GM23248 (cell line): ENCODE results near the gene PACSIN1. TPM values are rescaled to one million over a fixed set of nuclear protein-coding genes. Genes with fewer than 3 reads are reported as not detected.

Experiments
- DNase-seq: peaks from one replicate; pipeline ENCODE4 v3.0.0-alpha.2; 2015
- H2AFZ ChIP-seq: fragments of 200-600 bp; sonication (generic); 2 replicates; pipeline ENCODE4 v1.6.1; 2016; ENCODE audit warnings: antibody characterized with exemption
- H3F3A ChIP-seq: fragments of 200-600 bp; sonication (generic); 2 replicates; pipeline ENCODE4 v1.6.1; 2016; ENCODE audit warnings: mild to moderate bottlenecking, antibody characterized with exemption, mixed run types; ENCODE audit not compliant: insufficient read depth
- H3K27ac ChIP-seq: fragments of 200-600 bp; sonication (generic); 2 replicates; pipeline ENCODE4 v1.5.1; 2016; ENCODE audit warnings: mild to moderate bottlenecking
- H3K27me3 ChIP-seq: fragments of 200-600 bp; sonication (generic); replicated peaks from 2 replicates; pipeline ENCODE4 v1.6.1; 2016; ENCODE audit warnings: mild to moderate bottlenecking; ENCODE audit not compliant: insufficient read depth
- H3K36me3 ChIP-seq: fragments of 200-600 bp; sonication (generic); 2 replicates; pipeline ENCODE4 v1.6.1; 2016; ENCODE audit warnings: low read depth, mild to moderate bottlenecking
- H3K4me1 ChIP-seq: fragments of 200-600 bp; sonication (generic); 2 replicates; pipeline ENCODE4 v1.6.1; 2016; ENCODE audit warnings: mild to moderate bottlenecking; ENCODE audit not compliant: insufficient read depth
- H3K4me2 ChIP-seq: fragments of 200-600 bp; sonication (generic); one replicate; pipeline ENCODE4 v1.6.1; 2016; ENCODE audit warnings: mild to moderate bottlenecking; ENCODE audit not compliant: unreplicated experiment
- H3K4me3 ChIP-seq: fragments of 200-600 bp; sonication (generic); 2 replicates; pipeline ENCODE4 v1.5.1; 2016; ENCODE audit warnings: mild to moderate bottlenecking
- H3K79me2 ChIP-seq: fragments of 200-600 bp; sonication (generic); 2 replicates; pipeline ENCODE4 v1.6.1; 2016; ENCODE audit warnings: mild to moderate bottlenecking; ENCODE audit not compliant: insufficient read depth
- H3K9ac ChIP-seq: fragments of 200-600 bp; sonication (generic); 2 replicates; pipeline ENCODE4 v1.6.1; 2016; ENCODE audit warnings: mild to moderate bottlenecking
- H3K9me2 ChIP-seq: fragments of 200-600 bp; sonication (generic); 2 replicates; pipeline ENCODE4 v1.6.1; 2016; ENCODE audit warnings: mixed run types, mild to moderate bottlenecking, moderate library complexity; ENCODE audit not compliant: insufficient read depth
- H3K9me3 ChIP-seq: fragments of 200-600 bp; sonication (generic); one replicate; pipeline ENCODE4 v1.6.1; 2017; ENCODE audit warnings: low read depth
- H4K20me1 ChIP-seq: fragments of 200-600 bp; sonication (generic); 2 replicates; pipeline ENCODE4 v1.6.0; 2016; ENCODE audit not compliant: insufficient read depth
- EZH2 ChIP-seq: fragments of 200-600 bp; sonication (generic); IDR thresholded peaks from 2 replicates; pipeline ENCODE4 v1.6.1; 2018; ENCODE audit warnings: antibody characterized with exemption, mild to moderate bottlenecking; ENCODE audit not compliant: insufficient read depth, poor library complexity, severe bottlenecking
- EZH2phosphoT487 ChIP-seq: fragments of 200-600 bp; sonication (generic); IDR thresholded peaks from 2 replicates; pipeline ENCODE4 v1.6.1; 2018; ENCODE audit warnings: antibody characterized with exemption, moderate library complexity, mild to moderate bottlenecking, low read depth; ENCODE audit not compliant: insufficient read depth
- WGBS, 2 experiments: methylation state at CpG; one replicate each; pipeline ENCODE4 v1.1.6; 2015 to 2017; ENCODE audit warnings: low lambda C conversion rate in 2 of 2, low coverage in 1 of 2; ENCODE audit errors: missing lambda C conversion rate in 2 of 2; 5-methylcytosine and 5-hydroxymethylcytosine counted together
- in situ Hi-C: fragments of 300-500 bp; cut with MboI; formaldehyde crosslinking; loops from 2 replicates; pipeline ENCODE4 v1.15.0; 2020
- polyA plus RNA-seq: library from polyadenylated mRNA; unstranded; fragments of >200 nt; fragmentation: Nextera tagmentation; extraction: Ambion mirVana; gene quantifications from 2 replicates; pipeline ENCODE4 v1.2.1, GENCODE V29; 2016
- total RNA-seq: library from RNA; depleted of rRNA; stranded (reverse); fragments of >200 nt; shearing (Covaris generic); gene quantifications from 2 replicates; pipeline ENCODE4 v1.2.3, GENCODE V29; 2014

PACSIN1 gene
- total and polyA plus RNA-seq, 2 experiments from 2014 or later = not detected

- H3F3A ChIP-seq = no peaks in the 10 kb centered on the region
- no peaks in the 10 kb centered on the region for H3K4me1 ChIP-seq
- no peaks in the 10 kb centered on the region for H3K9me3 ChIP-seq
- 59 to 71% methylated on average over 5 of the region's 5 CpGs for WGBS, 2 experiments
- H3K4me3 ChIP-seq = no peak overlapping the region
- no peaks in the 10 kb centered on the region for H3K9me2 ChIP-seq
- no peaks in the 10 kb centered on the region for H3K36me3 ChIP-seq
- no peaks in the 10 kb centered on the region for H3K79me2 ChIP-seq
- no peak overlapping the region for H3K27ac ChIP-seq
- no peak overlapping the region for H3K4me2 ChIP-seq
- H2AFZ ChIP-seq = no peak overlapping the region
- peaks cover 3% of the 10 kb centered on the region; the same call in 1 of the 2 replicates for H3K27me3 ChIP-seq
- DNase-seq = no peak
- TF ChIP-seq EZH2phosphoT487 (no peak), EZH2 (no peak)
- no peaks in the 10 kb centered on the region for H4K20me1 ChIP-seq
- in situ Hi-C loops = no loop called here
- H3K9ac ChIP-seq = no peak overlapping the region
These were observed 40.8 kb downstream of the PACSIN1 start for GRCh38 chr6:34506718-34507117.

- no peaks in the 10 kb centered on the region for H4K20me1 ChIP-seq
- H3K79me2 ChIP-seq = no peaks in the 10 kb centered on the region
- no peak overlapping the region for H3K27ac ChIP-seq
- H3F3A ChIP-seq = no peaks in the 10 kb centered on the region
- peaks cover 3% of the 10 kb centered on the region; the same call in 1 of the 2 replicates for H3K27me3 ChIP-seq
- H2AFZ ChIP-seq = no peak overlapping the region
- H3K4me2 ChIP-seq = no peak overlapping the region
- peak; percentile 22 for DNase-seq
- no peaks in the 10 kb centered on the region for H3K4me1 ChIP-seq
- no peaks in the 10 kb centered on the region for H3K9me3 ChIP-seq
- no peaks in the 10 kb centered on the region for H3K36me3 ChIP-seq
- in situ Hi-C loops = no loop called here
- WGBS, 2 experiments = 77 to 78% methylated on average over 3 of the region's 3 CpGs
- no peaks in the 10 kb centered on the region for H3K9me2 ChIP-seq
- no peak overlapping the region for H3K4me3 ChIP-seq
- no peak for TF ChIP-seq EZH2
- no peak for TF ChIP-seq EZH2phosphoT487
- H3K9ac ChIP-seq = no peak overlapping the region
These were observed 42.5 kb downstream of the PACSIN1 start for GRCh38 chr6:34508425-34508824.

DNA sequence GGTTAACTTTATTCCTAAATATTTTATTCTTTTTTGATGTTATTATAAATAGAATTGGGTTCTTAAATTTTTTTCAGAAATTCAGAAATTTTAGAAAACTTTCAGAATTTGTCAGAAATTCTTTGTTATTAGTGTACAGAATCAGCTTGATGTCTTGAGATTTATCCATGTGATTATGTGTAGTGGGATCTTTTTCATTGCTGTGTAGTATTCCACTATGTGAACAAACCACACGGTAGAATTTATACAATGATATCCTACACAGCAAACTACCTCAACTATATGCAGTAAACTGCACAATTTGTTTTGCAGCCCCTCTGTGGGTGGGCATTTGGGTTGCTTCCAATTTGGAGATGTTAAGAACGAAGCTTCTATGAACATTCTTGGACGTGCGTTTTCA lies 43.9 kb downstream of the PACSIN1 start:
- in situ Hi-C loops = no loop called here
- H4K20me1 ChIP-seq = no peaks in the 10 kb centered on the region
- H3K27me3 ChIP-seq = peaks cover 3% of the 10 kb centered on the region; the same call in 1 of the 2 replicates
- H3K4me1 ChIP-seq = no peaks in the 10 kb centered on the region
- 96 to 99% methylated on average over 4 of the region's 4 CpGs for WGBS, 2 experiments
- H3K27ac ChIP-seq = no peak overlapping the region
- no peak overlapping the region for H3K4me2 ChIP-seq
- H3K9me3 ChIP-seq = no peaks in the 10 kb centered on the region
- H3K9me2 ChIP-seq = no peaks in the 10 kb centered on the region
- H3K4me3 ChIP-seq = no peak overlapping the region
- H2AFZ ChIP-seq = no peak overlapping the region
- no peaks in the 10 kb centered on the region for H3F3A ChIP-seq
- no peak for DNase-seq
- no peak overlapping the region for H3K9ac ChIP-seq
- no peaks in the 10 kb centered on the region for H3K79me2 ChIP-seq
- TF ChIP-seq EZH2phosphoT487 (no peak), EZH2 (no peak)
- H3K36me3 ChIP-seq = no peaks in the 10 kb centered on the region

- Histone ChIP-seq H3K4me2 (no peak overlapping the region), H3K27me3 (peaks cover 5% of the 10 kb centered on the region), H3K4me1 (no peaks in the 10 kb centered on the region), H3K79me2 (no peaks in the 10 kb centered on the region), H2AFZ (no peak overlapping the region), H3K9ac (no peak overlapping the region), H3F3A (no peaks in the 10 kb centered on the region), H3K36me3 (no peaks in the 10 kb centered on the region), H3K4me3 (no peak overlapping the region), H3K9me3 (no peaks in the 10 kb centered on the region), H4K20me1 (no peaks in the 10 kb centered on the region), H3K27ac (no peak overlapping the region), H3K9me2 (no peaks in the 10 kb centered on the region)
- 62 to 63% methylated on average over 4 of the region's 4 CpGs for WGBS, 2 experiments
- no peak for DNase-seq
- in situ Hi-C loops = no loop called here
- no peak for TF ChIP-seq EZH2
- no peak for TF ChIP-seq EZH2phosphoT487
These were observed 44.4 kb downstream of the PACSIN1 start for GRCh38 chr6:34510299-34510698.

GRCh38 chr6:34511214-34511914 lies 45.5 kb downstream of the PACSIN1 start:
- in situ Hi-C loops = no loop called here

More at GRCh38 chr6:34511214-34511914, 45.5 kb downstream of the PACSIN1 start:
- Histone ChIP-seq H3K36me3 (no peaks in the 10 kb centered on the region), H3K4me1 (no peaks in the 10 kb centered on the region), H3K9me3 (no peaks in the 10 kb centered on the region), H3K27ac (no peak overlapping the region), H3K27me3 (peaks cover 8% of the 10 kb centered on the region), H3K9ac (no peak overlapping the region), H3F3A (no peaks in the 10 kb centered on the region), H4K20me1 (no peaks in the 10 kb centered on the region), H3K4me3 (no peak overlapping the region), H2AFZ (no peak overlapping the region), H3K79me2 (no peaks in the 10 kb centered on the region), H3K9me2 (no peaks in the 10 kb centered on the region), H3K4me2 (no peak overlapping the region)
- 58 to 69% methylated on average over 5 to 6 of the region's 6 CpGs for WGBS, 2 experiments
- TF ChIP-seq EZH2 (no peak), EZH2phosphoT487 (no peak)
- DNase-seq = no peak
